ENCODE measurements around the gene ADAMTSL2.

DNA sequence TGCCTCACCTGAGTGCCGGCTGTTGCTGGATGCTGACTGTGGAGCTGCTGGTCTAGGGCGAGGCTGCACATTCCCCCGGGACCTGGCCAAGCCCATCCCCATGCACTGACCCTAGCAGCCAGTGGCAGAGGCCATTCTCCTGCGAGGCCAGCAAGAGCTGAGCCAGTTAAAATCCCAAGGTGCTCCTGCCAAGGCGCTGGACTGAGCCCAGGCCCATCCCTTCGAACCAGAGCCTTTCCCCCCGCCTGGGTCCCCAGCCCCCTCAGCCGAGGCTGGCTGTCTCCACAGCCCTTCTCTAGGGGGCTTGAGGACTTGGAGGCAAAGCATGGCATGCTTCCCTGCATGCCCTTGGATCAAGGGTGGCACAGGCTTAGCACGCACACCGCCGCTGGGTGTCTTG is 1.6 kb downstream of the ADAMTSL2 start:
- TF ChIP-seq, protein P1, sequence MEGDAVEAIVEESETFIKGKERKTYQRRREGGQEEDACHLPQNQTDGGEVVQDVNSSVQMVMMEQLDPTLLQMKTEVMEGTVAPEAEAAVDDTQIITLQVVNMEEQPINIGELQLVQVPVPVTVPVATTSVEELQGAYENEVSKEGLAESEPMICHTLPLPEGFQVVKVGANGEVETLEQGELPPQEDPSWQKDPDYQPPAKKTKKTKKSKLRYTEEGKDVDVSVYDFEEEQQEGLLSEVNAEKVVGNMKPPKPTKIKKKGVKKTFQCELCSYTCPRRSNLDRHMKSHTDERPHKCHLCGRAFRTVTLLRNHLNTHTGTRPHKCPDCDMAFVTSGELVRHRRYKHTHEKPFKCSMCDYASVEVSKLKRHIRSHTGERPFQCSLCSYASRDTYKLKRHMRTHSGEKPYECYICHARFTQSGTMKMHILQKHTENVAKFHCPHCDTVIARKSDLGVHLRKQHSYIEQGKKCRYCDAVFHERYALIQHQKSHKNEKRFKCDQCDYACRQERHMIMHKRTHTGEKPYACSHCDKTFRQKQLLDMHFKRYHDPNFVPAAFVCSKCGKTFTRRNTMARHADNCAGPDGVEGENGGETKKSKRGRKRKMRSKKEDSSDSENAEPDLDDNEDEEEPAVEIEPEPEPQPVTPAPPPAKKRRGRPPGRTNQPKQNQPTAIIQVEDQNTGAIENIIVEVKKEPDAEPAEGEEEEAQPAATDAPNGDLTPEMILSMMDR (IDR thresholded peaks at IDR 0.05; ENCODE audit: low read depth, low read length, missing input control): no peak
- TF ChIP-seq, protein P2, sequence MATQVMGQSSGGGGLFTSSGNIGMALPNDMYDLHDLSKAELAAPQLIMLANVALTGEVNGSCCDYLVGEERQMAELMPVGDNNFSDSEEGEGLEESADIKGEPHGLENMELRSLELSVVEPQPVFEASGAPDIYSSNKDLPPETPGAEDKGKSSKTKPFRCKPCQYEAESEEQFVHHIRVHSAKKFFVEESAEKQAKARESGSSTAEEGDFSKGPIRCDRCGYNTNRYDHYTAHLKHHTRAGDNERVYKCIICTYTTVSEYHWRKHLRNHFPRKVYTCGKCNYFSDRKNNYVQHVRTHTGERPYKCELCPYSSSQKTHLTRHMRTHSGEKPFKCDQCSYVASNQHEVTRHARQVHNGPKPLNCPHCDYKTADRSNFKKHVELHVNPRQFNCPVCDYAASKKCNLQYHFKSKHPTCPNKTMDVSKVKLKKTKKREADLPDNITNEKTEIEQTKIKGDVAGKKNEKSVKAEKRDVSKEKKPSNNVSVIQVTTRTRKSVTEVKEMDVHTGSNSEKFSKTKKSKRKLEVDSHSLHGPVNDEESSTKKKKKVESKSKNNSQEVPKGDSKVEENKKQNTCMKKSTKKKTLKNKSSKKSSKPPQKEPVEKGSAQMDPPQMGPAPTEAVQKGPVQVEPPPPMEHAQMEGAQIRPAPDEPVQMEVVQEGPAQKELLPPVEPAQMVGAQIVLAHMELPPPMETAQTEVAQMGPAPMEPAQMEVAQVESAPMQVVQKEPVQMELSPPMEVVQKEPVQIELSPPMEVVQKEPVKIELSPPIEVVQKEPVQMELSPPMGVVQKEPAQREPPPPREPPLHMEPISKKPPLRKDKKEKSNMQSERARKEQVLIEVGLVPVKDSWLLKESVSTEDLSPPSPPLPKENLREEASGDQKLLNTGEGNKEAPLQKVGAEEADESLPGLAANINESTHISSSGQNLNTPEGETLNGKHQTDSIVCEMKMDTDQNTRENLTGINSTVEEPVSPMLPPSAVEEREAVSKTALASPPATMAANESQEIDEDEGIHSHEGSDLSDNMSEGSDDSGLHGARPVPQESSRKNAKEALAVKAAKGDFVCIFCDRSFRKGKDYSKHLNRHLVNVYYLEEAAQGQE (IDR thresholded peaks at IDR 0.05): no peak
- TF ChIP-seq EGR1 (IDR thresholded peaks at IDR 0.05; ENCODE audit: low read depth in 2 of 2) (no peak), RAD21 (IDR thresholded peaks at IDR 0.05) (no peak), GABPA (IDR thresholded peaks at IDR 0.05 in 1 of 2, conservative IDR thresholded peaks at IDR 0.05 in 1 of 2) (no peak), JUND (IDR thresholded peaks at IDR 0.05) (no peak), SP1 (IDR thresholded peaks at IDR 0.05) (no peak), YY1 (IDR thresholded peaks at IDR 0.05) (no peak), TAF1 (conservative IDR thresholded peaks at IDR 0.05) (no peak), NR2F2 (IDR thresholded peaks at IDR 0.05) (no peak), RXRA (IDR thresholded peaks at IDR 0.05) (no peak)
- TF ChIP-seq, protein P3, sequence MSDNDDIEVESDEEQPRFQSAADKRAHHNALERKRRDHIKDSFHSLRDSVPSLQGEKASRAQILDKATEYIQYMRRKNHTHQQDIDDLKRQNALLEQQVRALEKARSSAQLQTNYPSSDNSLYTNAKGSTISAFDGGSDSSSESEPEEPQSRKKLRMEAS (IDR thresholded peaks at IDR 0.05): no peak
- TF ChIP-seq, protein P4, sequence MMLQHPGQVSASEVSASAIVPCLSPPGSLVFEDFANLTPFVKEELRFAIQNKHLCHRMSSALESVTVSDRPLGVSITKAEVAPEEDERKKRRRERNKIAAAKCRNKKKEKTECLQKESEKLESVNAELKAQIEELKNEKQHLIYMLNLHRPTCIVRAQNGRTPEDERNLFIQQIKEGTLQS (IDR thresholded peaks at IDR 0.05): no peak
- TF ChIP-seq, protein P5, sequence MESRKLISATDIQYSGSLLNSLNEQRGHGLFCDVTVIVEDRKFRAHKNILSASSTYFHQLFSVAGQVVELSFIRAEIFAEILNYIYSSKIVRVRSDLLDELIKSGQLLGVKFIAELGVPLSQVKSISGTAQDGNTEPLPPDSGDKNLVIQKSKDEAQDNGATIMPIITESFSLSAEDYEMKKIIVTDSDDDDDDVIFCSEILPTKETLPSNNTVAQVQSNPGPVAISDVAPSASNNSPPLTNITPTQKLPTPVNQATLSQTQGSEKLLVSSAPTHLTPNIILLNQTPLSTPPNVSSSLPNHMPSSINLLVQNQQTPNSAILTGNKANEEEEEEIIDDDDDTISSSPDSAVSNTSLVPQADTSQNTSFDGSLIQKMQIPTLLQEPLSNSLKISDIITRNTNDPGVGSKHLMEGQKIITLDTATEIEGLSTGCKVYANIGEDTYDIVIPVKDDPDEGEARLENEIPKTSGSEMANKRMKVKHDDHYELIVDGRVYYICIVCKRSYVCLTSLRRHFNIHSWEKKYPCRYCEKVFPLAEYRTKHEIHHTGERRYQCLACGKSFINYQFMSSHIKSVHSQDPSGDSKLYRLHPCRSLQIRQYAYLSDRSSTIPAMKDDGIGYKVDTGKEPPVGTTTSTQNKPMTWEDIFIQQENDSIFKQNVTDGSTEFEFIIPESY (IDR thresholded peaks at IDR 0.05): no peak
